A673 (cell line): ENCODE data around the gene LEFTY2. TPM values are rescaled to one million over a fixed set of nuclear protein-coding genes. Genes with fewer than 3 reads are reported as not detected.

Experiments
- BruUV-seq: library from RNA; stranded (reverse); fragments of 400-500 nt; replicated peaks from 2 replicates; lab custom pipeline; 2021; lab: Mats Ljungman, UMichigan
- CTCF ChIA-PET: fragments of 300-600 bp; sonication (Branson Sonifier 250); formaldehyde crosslinking; loops from one replicate; lab custom pipeline; 2022; ENCODE audit warnings: antibody characterized with exemption; lab: Charles Lee
- POLR2A ChIA-PET: fragments of 300-600 bp; sonication (Branson Sonifier 250); formaldehyde crosslinking; loops from one replicate; lab custom pipeline; 2022; ENCODE audit warnings: antibody characterized with exemption; ENCODE audit not compliant: low non-redundant PET; lab: Charles Lee
- DNase-seq: peaks from one replicate; pipeline ENCODE4 v3.0.0-alpha.2; 2015; ENCODE audit warnings: low spot score
- H3K27ac ChIP-seq: fragments of 200-600 bp; sonication (generic); 2 replicates; pipeline ENCODE4 v1.5.1; 2016; ENCODE audit warnings: mixed run types, low read depth, mild to moderate bottlenecking, mixed read lengths, antibody characterized with exemption, low read length; ENCODE audit not compliant: poor library complexity, severe bottlenecking
- H3K27me3 ChIP-seq: fragments of 200-600 bp; sonication (generic); replicated peaks from 2 replicates; pipeline ENCODE4 v1.6.1; 2017; ENCODE audit warnings: mixed run types, low read depth, mild to moderate bottlenecking, mixed read lengths, antibody characterized with exemption, low read length; ENCODE audit not compliant: insufficient read depth, poor library complexity
- H3K36me3 ChIP-seq: fragments of 200-600 bp; sonication (generic); 2 replicates; pipeline ENCODE4 v1.6.1; 2016; ENCODE audit warnings: mixed run types, mild to moderate bottlenecking, mixed read lengths, antibody characterized with exemption, low read length; ENCODE audit not compliant: insufficient read depth, poor library complexity, severe bottlenecking
- H3K4me1 ChIP-seq: fragments of 200-600 bp; sonication (generic); 2 replicates; pipeline ENCODE4 v1.6.1; 2017; ENCODE audit warnings: mixed run types, mild to moderate bottlenecking, mixed read lengths, antibody characterized with exemption, low read length; ENCODE audit not compliant: insufficient read depth, poor library complexity, severe bottlenecking
- H3K4me3 ChIP-seq: fragments of 200-600 bp; sonication (generic); 2 replicates; pipeline ENCODE4 v1.5.1; 2016; ENCODE audit warnings: low read depth, mixed run types, mild to moderate bottlenecking, mixed read lengths, low read length; ENCODE audit not compliant: poor library complexity, severe bottlenecking
- H3K9me3 ChIP-seq: fragments of 200-600 bp; sonication (generic); 2 replicates; pipeline ENCODE4 v1.6.1; 2016; ENCODE audit warnings: mixed run types, low read depth, mild to moderate bottlenecking, mixed read lengths, antibody characterized with exemption, low read length; ENCODE audit not compliant: poor library complexity, severe bottlenecking
- CTCF ChIP-seq: fragments of 300-800, 200-600 bp; sonication (generic); conservative IDR thresholded peaks from 2 replicates; pipeline ENCODE4 v1.5.1; 2017; ENCODE audit warnings: low read depth, mild to moderate bottlenecking, antibody characterized with exemption, low read length, moderate library complexity, mixed read lengths
- EZH2 ChIP-seq: fragments of 200-600 bp; sonication (generic); IDR thresholded peaks from 2 replicates; pipeline ENCODE4 v1.6.1; 2017; ENCODE audit warnings: borderline replicate concordance, low read depth, mild to moderate bottlenecking, mixed read lengths, antibody characterized with exemption, low read length; ENCODE audit not compliant: poor library complexity, severe bottlenecking
- intact Hi-C: fragments of 100-400 bp; cut with micrococcal nuclease; formaldehyde crosslinking; loops from one replicate; pipeline ENCODE4 v1.10.0; 2022; ENCODE audit not compliant: unreplicated experiment
- total RNA-seq: library from RNA; stranded (reverse); gene quantifications from 2 replicates; pipeline ENCODE4 v1.2.3, GENCODE V29; 2021

Gene LEFTY2
- total RNA-seq, 1 experiment from 2014 or later: not detected

GRCh38 chr1:225926551-225927113, 14.4 kb downstream of the LEFTY2 start:
- peaks cover 11% of the 10 kb centered on the region for H3K4me1 ChIP-seq
- no peaks in the 10 kb centered on the region for H3K36me3 ChIP-seq
- CTCF ChIA-PET: no interaction called here
- BruUV-seq: no TSS peak
- H3K27me3 ChIP-seq: no peaks in the 10 kb centered on the region
- no peak overlapping the region for H3K4me3 ChIP-seq
- no peak overlapping the region for H3K27ac ChIP-seq
- POLR2A ChIA-PET: no interaction called here
- intact Hi-C loops: no loop called here
- no peak for DNase-seq
- TF ChIP-seq EZH2 (no peak), CTCF (no peak)
- no peaks in the 10 kb centered on the region for H3K9me3 ChIP-seq

- Histone ChIP-seq H3K27me3 (no peaks in the 10 kb centered on the region), H3K27ac (peak within 1 kb of the TSS; percentile 97), H3K4me1 (peaks cover 33% of the 10 kb centered on the region), H3K36me3 (peaks cover 13% of the 10 kb centered on the region), H3K9me3 (no peaks in the 10 kb centered on the region), H3K4me3 (peak within 1 kb of the TSS; percentile 99)
- BruUV-seq: TSS peak; percentile 80
- ChIA-PET POLR2A (interaction anchor here (0.6 to 1.0 kb wide), 2 partner anchors 138 to 146 kb away, joined by 8 to 12 read pairs; partner anchors contain the start of genes H3-3A and SRP9), CTCF (interaction anchor here (0.6 kb wide), 1 partner anchor 326 kb away, joined by 4 read pairs; no protein-coding TSS in a partner anchor)
- peak; percentile 98 for DNase-seq
- no peak for TF ChIP-seq EZH2
- intact Hi-C loops: no loop called here
Measured at GRCh38 chr1:225923692-225924555, 17.1 kb downstream of the LEFTY2 start, which contains the start of gene PYCR2. Gene PYCR2, minus strand, starts transcription at chr1:225924250. Its CDS starts 140 bp downstream, at chr1:225924110.

GRCh38 chr1:225923381-225923691, 17.7 kb downstream of the LEFTY2 start:
- Histone ChIP-seq H3K27me3 (no peaks in the 10 kb centered on the region), H3K9me3 (no peaks in the 10 kb centered on the region), H3K4me3 (peak overlapping the region; percentile 99), H3K27ac (peak overlapping the region; percentile 97), H3K4me1 (peaks cover 33% of the 10 kb centered on the region), H3K36me3 (peaks cover 18% of the 10 kb centered on the region)
- no TSS peak for BruUV-seq
- intact Hi-C loops: no loop called here
- TF ChIP-seq EZH2: no peak
- TF ChIP-seq CTCF: no peak
- ChIA-PET CTCF (no interaction called here), POLR2A (no interaction called here)
- DNase-seq: no peak
